ENCODE results near the gene FAM200B.

DNA sequence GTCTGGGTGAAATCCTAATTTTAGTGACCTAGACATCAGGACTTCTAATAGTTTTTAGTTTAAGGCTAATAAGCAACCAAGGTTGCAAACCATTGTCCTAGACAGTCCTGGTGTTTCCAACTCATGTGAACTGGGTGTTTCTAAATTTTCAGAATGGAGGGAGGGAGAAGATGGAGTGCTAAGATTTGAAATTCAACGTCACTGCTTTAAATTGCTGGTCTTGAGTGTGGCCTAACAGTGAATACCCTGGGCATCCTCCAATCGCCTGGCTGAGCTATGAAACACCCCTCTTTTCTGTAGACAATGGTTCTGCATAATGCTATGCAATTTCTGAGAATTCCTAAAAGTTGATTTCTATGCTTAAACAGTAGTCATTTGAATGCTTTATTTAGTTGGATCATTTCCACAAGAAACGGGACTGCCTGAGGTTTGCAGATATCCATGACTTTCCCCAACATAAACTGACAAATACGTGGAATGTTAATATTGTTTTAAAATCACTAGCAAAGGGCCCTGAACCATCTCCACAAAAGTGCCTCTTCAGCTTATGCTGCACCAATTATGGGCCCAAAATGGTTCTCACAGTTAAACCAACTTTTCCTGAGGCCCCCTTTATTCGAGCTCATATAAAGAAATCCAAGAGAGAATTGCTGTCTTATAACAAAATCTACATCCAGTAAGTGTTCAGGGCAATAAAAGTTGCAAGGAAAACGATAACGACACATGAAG lies 27.6 kb upstream of the FAM200B start:
- no peak for TF ChIP-seq RFX5 (IDR thresholded peaks at IDR 0.05; ENCODE audit: low read depth, low read length)
- TF ChIP-seq CTCF (conservative IDR thresholded peaks at IDR 0.05; ENCODE audit: low read depth, low read length), result no peak
- no peak for TF ChIP-seq MXI1 (IDR thresholded peaks at IDR 0.05; ENCODE audit: borderline replicate concordance, low read depth, low read length)
- no peak; the same call in 1 of the 2 replicates for TF ChIP-seq POLR2A (IDR thresholded peaks at IDR 0.05; ENCODE audit: low read depth, low read length)
- TF ChIP-seq CEBPB (IDR thresholded peaks at IDR 0.05; ENCODE audit: low read depth, low read length), result no peak
- no peak for TF ChIP-seq USF2 (IDR thresholded peaks at IDR 0.05; ENCODE audit: low read depth, low read length)
- TF ChIP-seq BHLHE40 (IDR thresholded peaks at IDR 0.05; ENCODE audit: low read depth, low read length), result no peak
- no peak for TF ChIP-seq CHD1 (IDR thresholded peaks at IDR 0.05; ENCODE audit: low read depth, low read length)
- TF ChIP-seq RAD21 (IDR thresholded peaks at IDR 0.05; ENCODE audit: low read length), result no peak
- TF ChIP-seq RCOR1 (IDR thresholded peaks at IDR 0.05; ENCODE audit: insufficient replicate concordance, low read length), result no peak
- no peak for TF ChIP-seq ELK1 (IDR thresholded peaks at IDR 0.05; ENCODE audit: borderline replicate concordance, low read depth, low read length)
- no peak for TF ChIP-seq FOS (IDR thresholded peaks at IDR 0.05; ENCODE audit: low read depth, low read length)

Data from IMR-90 (cell line).